H9 (cell line): ENCODE measurements around the gene PDZD4. TPM values are rescaled to one million over a fixed set of nuclear protein-coding genes. Genes with fewer than 3 reads are reported as not detected.

Experiments used
- DNase-seq: peaks from one replicate; pipeline ENCODE4 v3.0.0-alpha.2; 2017
- H2AFZ ChIP-seq: one replicate; pipeline ENCODE4 v1.6.1; 2013; ENCODE audit warnings: mild to moderate bottlenecking, low read length, control low read depth, moderate library complexity
- H2AK5ac ChIP-seq: 2 replicates; pipeline ENCODE4 v1.6.1; 2013; ENCODE audit warnings: low read length, control low read depth, mixed read lengths; ENCODE audit not compliant: insufficient read length
- H2BK120ac ChIP-seq: one replicate; pipeline ENCODE4 v1.6.1; 2013; ENCODE audit warnings: low read depth, mild to moderate bottlenecking, low read length, control low read depth, inconsistent platforms; ENCODE audit not compliant: poor library complexity, severe bottlenecking
- H2BK12ac ChIP-seq: 2 replicates; pipeline ENCODE4 v1.6.1; 2013; ENCODE audit warnings: low read length, control low read depth, mixed read lengths, low read depth; ENCODE audit not compliant: insufficient read length
- H2BK15ac ChIP-seq: 2 replicates; pipeline ENCODE4 v1.6.1; 2013; ENCODE audit warnings: low read depth, low read length, control low read depth
- H2BK20ac ChIP-seq: one replicate; pipeline ENCODE4 v1.6.1; 2013; ENCODE audit warnings: low read depth, mild to moderate bottlenecking, low read length, control low read depth, inconsistent platforms; ENCODE audit not compliant: poor library complexity, severe bottlenecking
- H2BK5ac ChIP-seq: 2 replicates; pipeline ENCODE4 v1.6.1; 2013; ENCODE audit warnings: low read length, control low read depth, mixed read lengths; ENCODE audit not compliant: insufficient read length
- H3K14ac ChIP-seq: 2 replicates; pipeline ENCODE4 v1.6.1; 2013; ENCODE audit warnings: low read length, control low read depth; ENCODE audit not compliant: insufficient read depth
- H3K18ac ChIP-seq: 2 replicates; pipeline ENCODE4 v1.6.1; 2013; ENCODE audit warnings: low read depth, mild to moderate bottlenecking, mixed read lengths, low read length, control low read depth; ENCODE audit not compliant: insufficient read length
- H3K23ac ChIP-seq: 2 replicates; pipeline ENCODE4 v1.6.1; 2013; ENCODE audit warnings: low read length, control low read depth, mixed read lengths, low read depth; ENCODE audit not compliant: insufficient read length
- H3K23me2 ChIP-seq: 2 replicates; pipeline ENCODE4 v1.6.1; 2013; ENCODE audit warnings: low read depth, mild to moderate bottlenecking, mixed read lengths, low read length, control low read depth; ENCODE audit not compliant: insufficient read length, poor library complexity, severe bottlenecking
- H3K27ac ChIP-seq: 2 replicates; pipeline ENCODE4 v1.5.1; 2013; ENCODE audit warnings: low read length, control low read depth, mixed read lengths, low read depth; ENCODE audit not compliant: insufficient read length
- H3K27me3 ChIP-seq: 2 replicates; pipeline ENCODE4 v1.6.1; 2013; ENCODE audit warnings: low read length, control low read depth, inconsistent platforms; ENCODE audit not compliant: insufficient read depth
- H3K4ac ChIP-seq: 2 replicates; pipeline ENCODE4 v1.6.1; 2013; ENCODE audit warnings: low read depth, mild to moderate bottlenecking, control low read depth, inconsistent platforms, low read length, moderate library complexity
- H3K4me1 ChIP-seq: 2 replicates; pipeline ENCODE4 v1.6.1; 2013; ENCODE audit warnings: low read length, control low read depth, inconsistent platforms; ENCODE audit not compliant: insufficient read depth
- H3K4me2 ChIP-seq: 2 replicates; pipeline ENCODE4 v1.6.1; 2013; ENCODE audit warnings: low read length, control low read depth, mixed read lengths; ENCODE audit not compliant: insufficient read length, insufficient read depth
- H3K56ac ChIP-seq: 2 replicates; pipeline ENCODE4 v1.6.1; 2013; ENCODE audit warnings: low read depth, mild to moderate bottlenecking, mixed read lengths, low read length, control low read depth; ENCODE audit not compliant: insufficient read length
- H3K79me1 ChIP-seq: 2 replicates; pipeline ENCODE4 v1.6.1; 2013; ENCODE audit warnings: low read depth, mild to moderate bottlenecking, moderate library complexity, low read length, control low read depth, inconsistent platforms; ENCODE audit not compliant: insufficient read depth, poor library complexity, severe bottlenecking
- H3K79me2 ChIP-seq: 2 replicates; pipeline ENCODE4 v1.6.1; 2013; ENCODE audit warnings: low read length, control low read depth, inconsistent platforms; ENCODE audit not compliant: insufficient read depth
- H3K9ac ChIP-seq: 2 replicates; pipeline ENCODE4 v1.6.1; 2013; ENCODE audit warnings: low read length, control low read depth, mixed read lengths; ENCODE audit not compliant: insufficient read length; ENCODE audit errors: extremely low read depth
- H3K9me3 ChIP-seq: one replicate; pipeline ENCODE4 v1.6.1; 2013; ENCODE audit warnings: low read depth, low read length, inconsistent platforms; ENCODE audit not compliant: control insufficient read depth
- H3T11ph ChIP-seq: one replicate; pipeline ENCODE4 v1.6.1; 2013; ENCODE audit warnings: mild to moderate bottlenecking, low read length, control low read depth, inconsistent platforms
- H4K20me1 ChIP-seq: one replicate; pipeline ENCODE4 v1.6.1; 2013; ENCODE audit not compliant: control insufficient read depth, insufficient read length, insufficient read depth
- H4K5ac ChIP-seq: 2 replicates; pipeline ENCODE4 v1.6.1; 2013; ENCODE audit warnings: low read depth, mild to moderate bottlenecking, mixed read lengths, low read length, control low read depth; ENCODE audit not compliant: insufficient read length
- H4K8ac ChIP-seq: replicated peaks from 2 replicates; pipeline ENCODE4 v1.6.1; 2013; ENCODE audit warnings: low read length, control low read depth, mixed read lengths, low read depth; ENCODE audit not compliant: insufficient read length
- H4K91ac ChIP-seq: 2 replicates; pipeline ENCODE4 v1.6.1; 2013; ENCODE audit warnings: low read depth, mild to moderate bottlenecking, moderate library complexity, mixed read lengths, low read length, control low read depth; ENCODE audit not compliant: insufficient read length
- H3K27ac Mint-ChIP-seq, 3 experiments: 2 replicates in 2 of 3; 3 replicates in 1 of 3; pipeline ENCODE4 v1.8.0; 2020 to 2021; ENCODE audit warnings: mixed read lengths in 3 of 3, mild to moderate bottlenecking in 1 of 3, moderate library complexity in 1 of 3
- H3K27me3 Mint-ChIP-seq: 2 replicates; pipeline ENCODE4 v1.8.0; 2021; ENCODE audit warnings: low read depth, mild to moderate bottlenecking, moderate library complexity, mixed read lengths
- H3K36me3 Mint-ChIP-seq, 3 experiments: 2 replicates in 2 of 3; 3 replicates in 1 of 3; pipeline ENCODE4 v1.8.0; 2020 to 2021; ENCODE audit warnings: low read depth in 3 of 3, mixed read lengths in 3 of 3; ENCODE audit not compliant: insufficient read depth in 1 of 3
- H3K4me1 Mint-ChIP-seq, 2 experiments: 2 replicates each; pipeline ENCODE4 v1.8.0; 2020; ENCODE audit warnings: mixed read lengths in 2 of 2
- H3K4me3 Mint-ChIP-seq, 2 experiments: 2 replicates in 1 of 2; 3 replicates in 1 of 2; pipeline ENCODE4 v1.8.0; 2020 to 2021; ENCODE audit warnings: mild to moderate bottlenecking in 2 of 2, mixed read lengths in 2 of 2, moderate library complexity in 1 of 2
- H3K9me3 Mint-ChIP-seq, 2 experiments: 2 replicates in 1 of 2; 3 replicates in 1 of 2; pipeline ENCODE4 v1.8.0; 2020; ENCODE audit warnings: mild to moderate bottlenecking in 2 of 2, mixed read lengths in 2 of 2, moderate library complexity in 1 of 2
- CTCF ChIP-seq: fragments of 200-600 bp; sonication (generic); conservative IDR thresholded peaks from 3 replicates; pipeline ENCODE4 v1.8.0; 2021; ENCODE audit warnings: antibody characterized with exemption, mild to moderate bottlenecking
- WGBS: extraction: QIAGEN DNeasy Blood & Tissue Kit; methylation state at CpG from one replicate; pipeline ENCODE4 v1.1.7; 2013; ENCODE audit warnings: missing lambda C conversion rate, low lambda C conversion rate, mixed read lengths; ENCODE audit not compliant: insufficient read length; ENCODE audit errors: extremely low coverage; 5-methylcytosine and 5-hydroxymethylcytosine counted together
- long read RNA-seq: library from polyadenylated mRNA; unstranded; transcript quantifications from one replicate; pipeline ENCODE4 v2.0.0, GENCODE V29; 2020
- total RNA-seq: library from RNA; stranded (reverse); gene quantifications from 2 replicates; pipeline ENCODE4 v1.2.1, GENCODE V29; 2021

The PDZD4 gene, protein sequence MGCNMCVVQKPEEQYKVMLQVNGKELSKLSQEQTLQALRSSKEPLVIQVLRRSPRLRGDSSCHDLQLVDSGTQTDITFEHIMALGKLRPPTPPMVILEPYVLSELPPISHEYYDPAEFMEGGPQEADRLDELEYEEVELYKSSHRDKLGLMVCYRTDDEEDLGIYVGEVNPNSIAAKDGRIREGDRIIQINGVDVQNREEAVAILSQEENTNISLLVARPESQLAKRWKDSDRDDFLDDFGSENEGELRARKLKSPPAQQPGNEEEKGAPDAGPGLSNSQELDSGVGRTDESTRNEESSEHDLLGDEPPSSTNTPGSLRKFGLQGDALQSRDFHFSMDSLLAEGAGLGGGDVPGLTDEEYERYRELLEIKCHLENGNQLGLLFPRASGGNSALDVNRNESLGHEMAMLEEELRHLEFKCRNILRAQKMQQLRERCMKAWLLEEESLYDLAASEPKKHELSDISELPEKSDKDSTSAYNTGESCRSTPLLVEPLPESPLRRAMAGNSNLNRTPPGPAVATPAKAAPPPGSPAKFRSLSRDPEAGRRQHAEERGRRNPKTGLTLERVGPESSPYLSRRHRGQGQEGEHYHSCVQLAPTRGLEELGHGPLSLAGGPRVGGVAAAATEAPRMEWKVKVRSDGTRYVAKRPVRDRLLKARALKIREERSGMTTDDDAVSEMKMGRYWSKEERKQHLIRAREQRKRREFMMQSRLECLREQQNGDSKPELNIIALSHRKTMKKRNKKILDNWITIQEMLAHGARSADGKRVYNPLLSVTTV
- total RNA-seq: 110 and 118 TPM in 2 replicates
- long read RNA-seq, partial matches to known transcripts: 0 of 5 reads
- long read RNA-seq, other reads (novel, unspliced or antisense): 1 of 5 reads

DNA sequence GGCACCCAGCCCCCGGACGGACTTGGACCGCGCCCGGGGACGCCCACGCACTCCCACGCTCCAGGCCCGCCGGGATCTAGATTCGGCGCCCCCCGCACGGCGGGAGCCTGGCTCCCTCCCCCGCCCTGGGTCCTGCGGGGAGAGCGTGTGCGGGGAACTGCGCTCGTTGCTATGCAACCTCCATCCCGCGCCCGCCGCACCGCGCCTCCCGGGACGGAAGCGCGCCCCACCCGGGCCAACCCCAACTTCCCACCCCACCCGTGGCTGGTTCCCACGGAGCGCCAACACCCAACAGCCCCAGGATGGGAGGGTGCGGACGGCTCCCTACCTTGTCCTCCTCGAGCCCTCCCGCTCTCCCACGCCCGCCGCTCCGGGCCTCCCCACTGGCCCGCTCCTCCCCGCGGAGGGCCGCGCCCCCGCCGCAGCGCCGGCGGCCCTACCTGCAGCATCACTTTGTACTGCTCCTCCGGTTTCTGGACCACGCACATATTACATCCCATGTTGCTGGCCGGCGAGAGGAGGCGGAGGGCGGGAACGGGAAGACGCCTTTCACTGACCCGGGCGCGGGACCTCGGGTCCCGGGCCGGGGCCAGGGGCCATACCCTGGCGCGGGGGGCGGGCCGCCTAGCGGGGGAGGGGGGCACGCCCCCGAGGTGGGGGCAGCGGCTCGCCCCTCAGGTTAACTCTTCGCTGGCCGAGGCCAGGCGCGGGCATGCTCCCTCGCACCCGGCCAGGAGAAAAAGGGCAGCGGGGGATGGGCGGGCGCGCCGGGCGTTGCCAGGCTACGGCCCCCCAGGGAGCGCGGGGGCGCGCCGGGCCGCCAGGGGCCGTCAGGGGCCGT is at the start of gene PDZD4:
Gene PDZD4, minus strand, starts transcription at position 746 of the 841 bp plus-strand sequence. Its CDS starts 246 bp downstream, at position 500.
- H3K9ac ChIP-seq: peak within 1 kb of the TSS; percentile 2
- no peak within 1 kb of the TSS for H3K18ac ChIP-seq
- peaks cover 10% of the 10 kb centered on the region for H3K9me3 ChIP-seq
- TF ChIP-seq CTCF: no peak
- no peak within 1 kb of the TSS for H3K14ac ChIP-seq
- no peak within 1 kb of the TSS for H2BK20ac ChIP-seq
- H3K4ac ChIP-seq: no peak within 1 kb of the TSS
- peaks cover 25% of the 10 kb centered on the region; the same call in 1 of the 2 replicates for H3K79me2 ChIP-seq
- H3K23ac ChIP-seq: no peak within 1 kb of the TSS
- H2AK5ac ChIP-seq: no peak within 1 kb of the TSS
- no CpG with 5 or more reads among the region's 97 CpGs for WGBS
- H3K27me3 ChIP-seq: no peaks in the 10 kb centered on the region
- H3K4me1 Mint-ChIP-seq: peaks cover 23 to 36% of the 10 kb centered on the region in 2 experiments
- H3K27me3 Mint-ChIP-seq: peaks cover 6% of the 10 kb centered on the region
- no peaks in the 10 kb centered on the region for H3K79me1 ChIP-seq
- H3K4me1 ChIP-seq: peaks cover 3% of the 10 kb centered on the region; the same call in 1 of the 2 replicates
- DNase-seq: no peak
- peak within 1 kb of the TSS; percentile 66 for H3K4me2 ChIP-seq
- no peak within 1 kb of the TSS for H3K56ac ChIP-seq
- no peak within 1 kb of the TSS for H4K91ac ChIP-seq
- peaks cover 11 to 28% (median 17%) of the 10 kb centered on the region in 3 experiments for H3K36me3 Mint-ChIP-seq
- peaks cover 57 to 71% of the 10 kb centered on the region in 2 experiments for H3K9me3 Mint-ChIP-seq
- no peak within 1 kb of the TSS for H2BK12ac ChIP-seq
- H3K27ac ChIP-seq: no peak within 1 kb of the TSS
- peak within 1 kb of the TSS; percentile 80 to 89 for H3K4me3 Mint-ChIP-seq
- no peaks in the 10 kb centered on the region for H4K20me1 ChIP-seq
- peaks cover 5% of the 10 kb centered on the region for H3K23me2 ChIP-seq
- H4K5ac ChIP-seq: no peak within 1 kb of the TSS
- H4K8ac ChIP-seq: no peak within 1 kb of the TSS
- H3K27ac Mint-ChIP-seq: peak within 1 kb of the TSS in 1 of 3 experiments; percentile 82; a peak in 2 of 7 replicates
- no peak within 1 kb of the TSS for H2BK5ac ChIP-seq
- H2BK120ac ChIP-seq: no peak within 1 kb of the TSS
- H2AFZ ChIP-seq: no peak within 1 kb of the TSS
- H3T11ph ChIP-seq: no peak within 1 kb of the TSS
- no peak within 1 kb of the TSS for H2BK15ac ChIP-seq
